KOPT-K1 (cell line): ENCODE data around the gene SLC35G1.

Experiments
- H3K27ac ChIP-seq: fragments of 200-600 bp; sonication (generic); 2 replicates; pipeline ENCODE4 v1.5.1; 2016; ENCODE audit warnings: antibody characterized with exemption, mild to moderate bottlenecking, low read depth, low read length; ENCODE audit not compliant: poor library complexity, severe bottlenecking
- H3K36me3 ChIP-seq: fragments of 200-600 bp; sonication (generic); 2 replicates; pipeline ENCODE4 v1.5.1; 2017; ENCODE audit warnings: antibody characterized with exemption, mild to moderate bottlenecking, low read length, moderate library complexity; ENCODE audit not compliant: insufficient read depth
- H3K9me3 ChIP-seq: fragments of 200-600 bp; sonication (generic); 2 replicates; pipeline ENCODE4 v1.5.1; 2017; ENCODE audit warnings: antibody characterized with exemption, low read length, mild to moderate bottlenecking; ENCODE audit not compliant: insufficient read depth, poor library complexity, severe bottlenecking

Gene SLC35G1

GRCh38 chr10:93912444-93912843 is 18.7 kb downstream of the SLC35G1 start:
- H3K36me3 ChIP-seq: peaks cover 33% of the 10 kb centered on the region
- H3K27ac ChIP-seq: no peak overlapping the region
- H3K9me3 ChIP-seq: no peaks in the 10 kb centered on the region

GRCh38 chr10:93913706-93914105 is 19.9 kb downstream of the SLC35G1 start:
- Histone ChIP-seq H3K36me3 (peaks cover 20% of the 10 kb centered on the region; the same call in 1 of the 2 replicates), H3K27ac (no peak overlapping the region), H3K9me3 (no peaks in the 10 kb centered on the region)

GRCh38 chr10:93915598-93915997 is 21.8 kb downstream of the SLC35G1 start:
- Histone ChIP-seq H3K36me3 (peaks cover 15% of the 10 kb centered on the region; the same call in 1 of the 2 replicates), H3K9me3 (no peaks in the 10 kb centered on the region), H3K27ac (no peak overlapping the region)

- H3K27ac ChIP-seq: no peak overlapping the region
- H3K9me3 ChIP-seq: no peaks in the 10 kb centered on the region
- peaks cover 15% of the 10 kb centered on the region; the same call in 1 of the 2 replicates for H3K36me3 ChIP-seq
Measured at GRCh38 chr10:93916257-93917063, 22.7 kb downstream of the SLC35G1 start.

- H3K27ac ChIP-seq: no peak overlapping the region
Measured at GRCh38 chr10:93917064-93917391, 23.2 kb downstream of the SLC35G1 start.

GRCh38 chr10:93917821-93918220 is 24.0 kb downstream of the SLC35G1 start:
- no peaks in the 10 kb centered on the region for H3K9me3 ChIP-seq
- no peak overlapping the region for H3K27ac ChIP-seq
- H3K36me3 ChIP-seq: peaks cover 9% of the 10 kb centered on the region; the same call in 1 of the 2 replicates

More at GRCh38 chr10:93917064-93917391, 23.2 kb downstream of the SLC35G1 start:
- Histone ChIP-seq H3K9me3 (no peaks in the 10 kb centered on the region), H3K36me3 (peaks cover 15% of the 10 kb centered on the region; the same call in 1 of the 2 replicates)

- no peak overlapping the region for H3K27ac ChIP-seq
- H3K9me3 ChIP-seq: no peaks in the 10 kb centered on the region
- H3K36me3 ChIP-seq: peaks cover 5% of the 10 kb centered on the region; the same call in 1 of the 2 replicates
Measured at GRCh38 chr10:93921338-93921737, 27.6 kb downstream of the SLC35G1 start.

- H3K27ac ChIP-seq: no peak overlapping the region
- peaks cover 11% of the 10 kb centered on the region for H3K9me3 ChIP-seq
- peaks cover 5% of the 10 kb centered on the region; the same call in 1 of the 2 replicates for H3K36me3 ChIP-seq
Measured at GRCh38 chr10:93926613-93927012, 32.8 kb downstream of the SLC35G1 start.

GRCh38 chr10:93938140-93938539 is 44.4 kb downstream of the SLC35G1 start:
- H3K27ac ChIP-seq: no peak overlapping the region
- H3K36me3 ChIP-seq: no peaks in the 10 kb centered on the region
- no peaks in the 10 kb centered on the region for H3K9me3 ChIP-seq

- no peak overlapping the region for H3K27ac ChIP-seq
Measured at GRCh38 chr10:93940881-93941280, 47.1 kb downstream of the SLC35G1 start.

GRCh38 chr10:93941606-93942005 is 47.8 kb downstream of the SLC35G1 start:
- H3K36me3 ChIP-seq: no peaks in the 10 kb centered on the region
- no peaks in the 10 kb centered on the region for H3K9me3 ChIP-seq
- no peak overlapping the region for H3K27ac ChIP-seq

More at GRCh38 chr10:93940881-93941280, 47.1 kb downstream of the SLC35G1 start:
- H3K36me3 ChIP-seq: no peaks in the 10 kb centered on the region
- no peaks in the 10 kb centered on the region for H3K9me3 ChIP-seq

- no peaks in the 10 kb centered on the region for H3K9me3 ChIP-seq
- no peak overlapping the region for H3K27ac ChIP-seq
- H3K36me3 ChIP-seq: no peaks in the 10 kb centered on the region
Measured at GRCh38 chr10:93945819-93946218, 52.0 kb downstream of the SLC35G1 start.

- no peaks in the 10 kb centered on the region for H3K9me3 ChIP-seq
- H3K27ac ChIP-seq: no peak overlapping the region
- no peaks in the 10 kb centered on the region for H3K36me3 ChIP-seq
Measured at GRCh38 chr10:93947055-93947454, 53.3 kb downstream of the SLC35G1 start.

GRCh38 chr10:93947524-93947923 is 53.7 kb downstream of the SLC35G1 start:
- no peaks in the 10 kb centered on the region for H3K36me3 ChIP-seq
- H3K9me3 ChIP-seq: no peaks in the 10 kb centered on the region
- H3K27ac ChIP-seq: no peak overlapping the region

GRCh38 chr10:93951905-93952304 is 58.1 kb downstream of the SLC35G1 start:
- Histone ChIP-seq H3K9me3 (no peaks in the 10 kb centered on the region), H3K36me3 (no peaks in the 10 kb centered on the region), H3K27ac (no peak overlapping the region)
